SK-N-SH (cell line): ENCODE results near the gene CYCS.

Experiments
- ELF1 ChIP-seq: IDR thresholded peaks from 2 replicates; pipeline ENCODE4 v1.4.0; 2012
- EZH2phosphoT487 ChIP-seq: fragments of 200-600 bp; sonication (generic); IDR thresholded peaks from 2 replicates; pipeline ENCODE4 v1.6.1; 2017; ENCODE audit warnings: low read depth, mixed run types, mild to moderate bottlenecking, antibody characterized with exemption, moderate library complexity, borderline replicate concordance
- MXI1 ChIP-seq: IDR thresholded peaks from 2 replicates; pipeline ENCODE4 v1.6.1; 2012; ENCODE audit warnings: mild to moderate bottlenecking, low read depth, low read length, improper control_type of control experiment
- NRF1 ChIP-seq: IDR thresholded peaks from 2 replicates; pipeline ENCODE4 v1.6.1; 2012; ENCODE audit warnings: low read depth, mild to moderate bottlenecking, low read length
- POLR2AphosphoS5 ChIP-seq: IDR thresholded peaks from 2 replicates; pipeline ENCODE4 v1.6.1; 2012; ENCODE audit warnings: low read depth, low read length
- RCOR1 ChIP-seq: fragments of 150-350 bp; IDR thresholded peaks from 2 replicates; pipeline ENCODE4 v1.6.1; 2017; ENCODE audit warnings: antibody characterized with exemption, low read length
- TAF1 ChIP-seq: IDR thresholded peaks from 2 replicates; pipeline ENCODE4 v1.6.1; 2012; ENCODE audit warnings: low read depth, mild to moderate bottlenecking, low read length, moderate library complexity, borderline replicate concordance
- TEAD4 ChIP-seq: IDR thresholded peaks from 2 replicates; pipeline ENCODE4 v1.4.0; 2012; ENCODE audit warnings: mild to moderate bottlenecking, borderline replicate concordance; ENCODE audit not compliant: insufficient read depth
- TF ChIP-seq, protein P1 (sequence below): fragments of 200-600 bp; sonication (generic); IDR thresholded peaks from 2 replicates; pipeline ENCODE4 v1.6.1; 2017; ENCODE audit warnings: antibody characterized with exemption, mild to moderate bottlenecking, moderate library complexity
- TF ChIP-seq, protein P2 (sequence below): IDR thresholded peaks from 2 replicates; pipeline ENCODE4 v1.4.0; 2012; ENCODE audit warnings: low read depth, borderline replicate concordance
- TF ChIP-seq, protein P3 (sequence below): IDR thresholded peaks from 2 replicates; pipeline ENCODE4 v1.6.1; 2012; ENCODE audit warnings: mild to moderate bottlenecking, low read depth, low read length, moderate library complexity
- TF ChIP-seq, protein P4 (sequence below): IDR thresholded peaks from 2 replicates; pipeline ENCODE4; 2012
- TF ChIP-seq, protein P5 (sequence below): IDR thresholded peaks from 2 replicates; pipeline ENCODE4 v1.4.0; 2012; ENCODE audit warnings: low read depth

DNA sequence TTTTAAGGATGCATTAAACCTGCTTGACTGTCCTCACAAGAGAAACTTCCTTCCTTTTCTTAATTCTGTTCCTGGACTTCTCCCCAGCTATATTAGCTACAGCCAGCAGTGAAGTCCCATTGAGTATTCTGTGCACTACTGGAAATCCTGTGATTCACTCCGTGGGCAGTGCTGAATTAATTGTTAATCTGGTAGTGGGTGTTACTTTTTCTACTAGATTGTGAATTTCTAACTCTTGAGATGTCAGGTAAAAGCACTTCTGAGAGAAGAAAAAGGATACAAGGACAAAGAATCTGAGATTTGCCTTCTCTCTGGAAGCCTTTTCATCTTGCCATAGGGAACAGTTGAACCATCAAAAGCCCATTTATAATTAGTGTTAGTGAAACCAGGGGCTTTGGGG lies 33.9 kb downstream of the CYCS start:
- TF ChIP-seq, protein P1, sequence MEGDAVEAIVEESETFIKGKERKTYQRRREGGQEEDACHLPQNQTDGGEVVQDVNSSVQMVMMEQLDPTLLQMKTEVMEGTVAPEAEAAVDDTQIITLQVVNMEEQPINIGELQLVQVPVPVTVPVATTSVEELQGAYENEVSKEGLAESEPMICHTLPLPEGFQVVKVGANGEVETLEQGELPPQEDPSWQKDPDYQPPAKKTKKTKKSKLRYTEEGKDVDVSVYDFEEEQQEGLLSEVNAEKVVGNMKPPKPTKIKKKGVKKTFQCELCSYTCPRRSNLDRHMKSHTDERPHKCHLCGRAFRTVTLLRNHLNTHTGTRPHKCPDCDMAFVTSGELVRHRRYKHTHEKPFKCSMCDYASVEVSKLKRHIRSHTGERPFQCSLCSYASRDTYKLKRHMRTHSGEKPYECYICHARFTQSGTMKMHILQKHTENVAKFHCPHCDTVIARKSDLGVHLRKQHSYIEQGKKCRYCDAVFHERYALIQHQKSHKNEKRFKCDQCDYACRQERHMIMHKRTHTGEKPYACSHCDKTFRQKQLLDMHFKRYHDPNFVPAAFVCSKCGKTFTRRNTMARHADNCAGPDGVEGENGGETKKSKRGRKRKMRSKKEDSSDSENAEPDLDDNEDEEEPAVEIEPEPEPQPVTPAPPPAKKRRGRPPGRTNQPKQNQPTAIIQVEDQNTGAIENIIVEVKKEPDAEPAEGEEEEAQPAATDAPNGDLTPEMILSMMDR, result no peak
- TF ChIP-seq EZH2phosphoT487 (no peak), ELF1 (no peak), TAF1 (no peak), TEAD4 (no peak), RCOR1 (no peak), MXI1 (no peak), NRF1 (no peak), POLR2AphosphoS5 (no peak)
- TF ChIP-seq, protein P2, sequence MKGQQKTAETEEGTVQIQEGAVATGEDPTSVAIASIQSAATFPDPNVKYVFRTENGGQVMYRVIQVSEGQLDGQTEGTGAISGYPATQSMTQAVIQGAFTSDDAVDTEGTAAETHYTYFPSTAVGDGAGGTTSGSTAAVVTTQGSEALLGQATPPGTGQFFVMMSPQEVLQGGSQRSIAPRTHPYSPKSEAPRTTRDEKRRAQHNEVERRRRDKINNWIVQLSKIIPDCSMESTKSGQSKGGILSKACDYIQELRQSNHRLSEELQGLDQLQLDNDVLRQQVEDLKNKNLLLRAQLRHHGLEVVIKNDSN, result no peak
- TF ChIP-seq, protein P3, sequence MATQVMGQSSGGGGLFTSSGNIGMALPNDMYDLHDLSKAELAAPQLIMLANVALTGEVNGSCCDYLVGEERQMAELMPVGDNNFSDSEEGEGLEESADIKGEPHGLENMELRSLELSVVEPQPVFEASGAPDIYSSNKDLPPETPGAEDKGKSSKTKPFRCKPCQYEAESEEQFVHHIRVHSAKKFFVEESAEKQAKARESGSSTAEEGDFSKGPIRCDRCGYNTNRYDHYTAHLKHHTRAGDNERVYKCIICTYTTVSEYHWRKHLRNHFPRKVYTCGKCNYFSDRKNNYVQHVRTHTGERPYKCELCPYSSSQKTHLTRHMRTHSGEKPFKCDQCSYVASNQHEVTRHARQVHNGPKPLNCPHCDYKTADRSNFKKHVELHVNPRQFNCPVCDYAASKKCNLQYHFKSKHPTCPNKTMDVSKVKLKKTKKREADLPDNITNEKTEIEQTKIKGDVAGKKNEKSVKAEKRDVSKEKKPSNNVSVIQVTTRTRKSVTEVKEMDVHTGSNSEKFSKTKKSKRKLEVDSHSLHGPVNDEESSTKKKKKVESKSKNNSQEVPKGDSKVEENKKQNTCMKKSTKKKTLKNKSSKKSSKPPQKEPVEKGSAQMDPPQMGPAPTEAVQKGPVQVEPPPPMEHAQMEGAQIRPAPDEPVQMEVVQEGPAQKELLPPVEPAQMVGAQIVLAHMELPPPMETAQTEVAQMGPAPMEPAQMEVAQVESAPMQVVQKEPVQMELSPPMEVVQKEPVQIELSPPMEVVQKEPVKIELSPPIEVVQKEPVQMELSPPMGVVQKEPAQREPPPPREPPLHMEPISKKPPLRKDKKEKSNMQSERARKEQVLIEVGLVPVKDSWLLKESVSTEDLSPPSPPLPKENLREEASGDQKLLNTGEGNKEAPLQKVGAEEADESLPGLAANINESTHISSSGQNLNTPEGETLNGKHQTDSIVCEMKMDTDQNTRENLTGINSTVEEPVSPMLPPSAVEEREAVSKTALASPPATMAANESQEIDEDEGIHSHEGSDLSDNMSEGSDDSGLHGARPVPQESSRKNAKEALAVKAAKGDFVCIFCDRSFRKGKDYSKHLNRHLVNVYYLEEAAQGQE, result no peak
- TF ChIP-seq, protein P4, sequence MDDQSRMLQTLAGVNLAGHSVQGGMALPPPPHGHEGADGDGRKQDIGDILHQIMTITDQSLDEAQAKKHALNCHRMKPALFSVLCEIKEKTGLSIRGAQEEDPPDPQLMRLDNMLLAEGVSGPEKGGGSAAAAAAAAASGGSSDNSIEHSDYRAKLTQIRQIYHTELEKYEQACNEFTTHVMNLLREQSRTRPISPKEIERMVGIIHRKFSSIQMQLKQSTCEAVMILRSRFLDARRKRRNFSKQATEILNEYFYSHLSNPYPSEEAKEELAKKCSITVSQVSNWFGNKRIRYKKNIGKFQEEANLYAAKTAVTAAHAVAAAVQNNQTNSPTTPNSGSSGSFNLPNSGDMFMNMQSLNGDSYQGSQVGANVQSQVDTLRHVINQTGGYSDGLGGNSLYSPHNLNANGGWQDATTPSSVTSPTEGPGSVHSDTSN, result no peak
- TF ChIP-seq, protein P5, sequence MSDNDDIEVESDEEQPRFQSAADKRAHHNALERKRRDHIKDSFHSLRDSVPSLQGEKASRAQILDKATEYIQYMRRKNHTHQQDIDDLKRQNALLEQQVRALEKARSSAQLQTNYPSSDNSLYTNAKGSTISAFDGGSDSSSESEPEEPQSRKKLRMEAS, result no peak
